ENCODE data around the gene PRKACB. TPM values are rescaled to one million over a fixed set of nuclear protein-coding genes. Genes with fewer than 3 reads are reported as not detected.

Gene PRKACB
- total RNA-seq, 4 donors from 2014 or later, result 26.7 to 35.6 (median 33.8) TPM

- intact Hi-C loops (cut with DNase I), result no loop called here
- 71 to 81% methylated on average over 2 of the region's 2 CpGs for WGBS, 2 donors
- no peak overlapping the region for H3K27ac ChIP-seq
- H3K36me3 ChIP-seq, result no peaks in the 10 kb centered on the region
- no peak overlapping the region for H3K4me3 ChIP-seq (replicated peaks in 1 of 3)
- H3K4me1 ChIP-seq, result peaks cover 36 to 50% of the 10 kb centered on the region in 2 donors
- no peaks in the 10 kb centered on the region for H3K27me3 ChIP-seq
- no peaks in the 10 kb centered on the region for H3K9me3 ChIP-seq
- TF ChIP-seq POLR2A (IDR thresholded peaks at IDR 0.05), result no peak
- no peak for TF ChIP-seq CTCF (IDR thresholded peaks at IDR 0.05)
- no peak for DNase-seq
Observed at GRCh38 chr1:84257617-84258016, 113.5 kb downstream of the PRKACB start.

- intact Hi-C loops (cut with DNase I), result no loop called here
- DNase-seq, result no peak
- no peak overlapping the region for H3K4me3 ChIP-seq (replicated peaks in 1 of 3)
- TF ChIP-seq CTCF (IDR thresholded peaks at IDR 0.05), result no peak
- TF ChIP-seq POLR2A (IDR thresholded peaks at IDR 0.05), result no peak
- WGBS, 2 donors, result 93 to 97% methylated on average over 2 of the region's 2 CpGs
- peaks cover 28 to 39% of the 10 kb centered on the region in 2 donors for H3K4me1 ChIP-seq
- no peaks in the 10 kb centered on the region for H3K36me3 ChIP-seq
- H3K27me3 ChIP-seq, result no peaks in the 10 kb centered on the region
- H3K9me3 ChIP-seq, result no peaks in the 10 kb centered on the region
- no peak overlapping the region for H3K27ac ChIP-seq
Observed at GRCh38 chr1:84259376-84259775, 115.3 kb downstream of the PRKACB start.

GRCh38 chr1:84259989-84260388 is 115.9 kb downstream of the PRKACB start:
- Histone ChIP-seq H3K36me3 (no peaks in the 10 kb centered on the region), H3K4me3 (replicated peaks in 1 of 3) (no peak overlapping the region), H3K27me3 (no peaks in the 10 kb centered on the region), H3K27ac (peak overlapping the region; percentile 11 to 34 (median 29)), H3K4me1 (peaks cover 22 to 35% of the 10 kb centered on the region in 2 donors), H3K9me3 (no peaks in the 10 kb centered on the region)
- intact Hi-C loops (cut with DNase I), result loop anchor here (10.0 kb wide), 1 partner anchor 175 kb away; no protein-coding TSS in a partner anchor
- peak in 1 of 2 donors; percentile 8 for TF ChIP-seq POLR2A (IDR thresholded peaks at IDR 0.05)
- no peak for TF ChIP-seq CTCF (IDR thresholded peaks at IDR 0.05)
- DNase-seq, result no peak
- 96 to 97% methylated on average over 2 of the region's 2 CpGs for WGBS, 2 donors

GRCh38 chr1:84260852-84261518 is 116.9 kb downstream of the PRKACB start:
- no peaks in the 10 kb centered on the region for H3K9me3 ChIP-seq
- DNase-seq, result no peak
- H3K27ac ChIP-seq, result peak overlapping the region; percentile 11 to 34 (median 29)
- no peaks in the 10 kb centered on the region for H3K27me3 ChIP-seq
- peaks cover 14 to 26% of the 10 kb centered on the region in 2 donors for H3K4me1 ChIP-seq
- 43 to 49% methylated on average over 3 of the region's 3 CpGs for WGBS, 2 donors
- H3K4me3 ChIP-seq (replicated peaks in 1 of 3), result no peak overlapping the region
- TF ChIP-seq POLR2A (IDR thresholded peaks at IDR 0.05) (no peak), CTCF (IDR thresholded peaks at IDR 0.05) (no peak)
- no peaks in the 10 kb centered on the region for H3K36me3 ChIP-seq
- intact Hi-C loops (cut with DNase I), result loop anchor here (10.0 kb wide), 1 partner anchor 174 kb away; no protein-coding TSS in a partner anchor

GRCh38 chr1:84264961-84265360 is 120.9 kb downstream of the PRKACB start:
- peaks cover 12 to 13% of the 10 kb centered on the region in 2 donors for H3K4me1 ChIP-seq
- H3K9me3 ChIP-seq, result no peaks in the 10 kb centered on the region
- TF ChIP-seq CTCF (IDR thresholded peaks at IDR 0.05) (no peak), POLR2A (IDR thresholded peaks at IDR 0.05) (no peak)
- 85 to 95% methylated on average over 2 of the region's 2 CpGs for WGBS, 2 donors
- intact Hi-C loops (cut with DNase I), result loop anchor here (10.0 kb wide), 1 partner anchor 170 kb away; no protein-coding TSS in a partner anchor
- DNase-seq, result no peak
- no peaks in the 10 kb centered on the region for H3K36me3 ChIP-seq
- H3K27me3 ChIP-seq, result no peaks in the 10 kb centered on the region
- H3K27ac ChIP-seq, result no peak overlapping the region
- no peak overlapping the region for H3K4me3 ChIP-seq (replicated peaks in 1 of 3)
